Mucosa of rectum (tissue), 2 donors: Measurements from ENCODE around the gene WDR18.
"Not testable (repeated sequence)": the region's sequence is repeated elsewhere in the genome, so short reads cannot be mapped to it uniquely, and the experiment has no call there.

Source experiments
- H3K27ac ChIP-seq, 2 donors: one replicate each; pipeline ENCODE4 v1.7.0; 2013; ENCODE audit warnings: inconsistent platforms in 2 of 2, low read depth in 2 of 2, low read length in 2 of 2
- H3K27me3 ChIP-seq, 2 donors: one replicate each; pipeline ENCODE4 v1.7.0; 2013; ENCODE audit warnings: low read length in 2 of 2; ENCODE audit not compliant: control insufficient read depth in 2 of 2, insufficient read depth in 2 of 2
- H3K36me3 ChIP-seq, 2 donors: one replicate each; pipeline ENCODE4 v1.7.0; 2013; ENCODE audit warnings: low read length in 2 of 2; ENCODE audit not compliant: control insufficient read depth in 2 of 2, insufficient read depth in 2 of 2
- H3K4me1 ChIP-seq, 2 donors: one replicate each; pipeline ENCODE4 v1.7.0; 2013; ENCODE audit warnings: low read length in 2 of 2, mild to moderate bottlenecking in 1 of 2; ENCODE audit not compliant: control insufficient read depth in 2 of 2, insufficient read depth in 2 of 2
- H3K4me3 ChIP-seq, 2 donors: one replicate each; pipeline ENCODE4 v1.7.0; 2013; ENCODE audit warnings: low read length in 2 of 2
- H3K9ac ChIP-seq, 2 donors: one replicate each; pipeline ENCODE4 v1.7.0; 2013; ENCODE audit warnings: low read length in 2 of 2, low read depth in 1 of 2, mild to moderate bottlenecking in 1 of 2
- H3K9me3 ChIP-seq, 2 donors: one replicate each; pipeline ENCODE4 v1.7.0; 2013; ENCODE audit warnings: low read length in 2 of 2; ENCODE audit not compliant: control insufficient read depth in 2 of 2
- donor health status: healthy.
- donor health status: Normal muscosa, but diverticular disease.

Gene WDR18

DNA sequence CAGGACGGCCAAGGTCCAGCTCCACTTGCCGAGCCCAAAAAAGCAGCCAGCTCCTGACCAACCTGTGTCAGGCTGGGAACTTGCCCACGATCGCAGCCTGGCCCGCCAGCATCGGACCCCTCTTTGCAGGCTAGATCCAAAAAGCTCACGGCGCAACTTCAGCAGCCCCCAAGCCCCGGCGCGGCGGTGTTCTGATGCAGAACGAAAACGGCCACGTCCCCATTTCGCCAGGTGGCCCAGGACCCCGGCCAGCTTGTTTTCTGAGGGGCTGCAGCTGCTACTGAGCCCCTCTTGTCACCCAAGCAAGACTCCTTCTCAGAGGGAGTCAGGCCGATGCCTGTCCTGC is 35.4 kb downstream of the WDR18 start:
- Histone ChIP-seq H3K4me3 (peak overlapping the region; percentile 89 to 96), H3K9ac (peak overlapping the region; percentile 85 to 96), H3K27ac (peak overlapping the region in 1 of 2 donors; percentile 92), H3K27me3 (no peaks in the 10 kb centered on the region), H3K4me1 (peaks cover 45 to 52% of the 10 kb centered on the region in 2 donors), H3K9me3 (no peaks in the 10 kb centered on the region), H3K36me3 (peaks cover 3 to 4% of the 10 kb centered on the region in 2 donors)

DNA sequence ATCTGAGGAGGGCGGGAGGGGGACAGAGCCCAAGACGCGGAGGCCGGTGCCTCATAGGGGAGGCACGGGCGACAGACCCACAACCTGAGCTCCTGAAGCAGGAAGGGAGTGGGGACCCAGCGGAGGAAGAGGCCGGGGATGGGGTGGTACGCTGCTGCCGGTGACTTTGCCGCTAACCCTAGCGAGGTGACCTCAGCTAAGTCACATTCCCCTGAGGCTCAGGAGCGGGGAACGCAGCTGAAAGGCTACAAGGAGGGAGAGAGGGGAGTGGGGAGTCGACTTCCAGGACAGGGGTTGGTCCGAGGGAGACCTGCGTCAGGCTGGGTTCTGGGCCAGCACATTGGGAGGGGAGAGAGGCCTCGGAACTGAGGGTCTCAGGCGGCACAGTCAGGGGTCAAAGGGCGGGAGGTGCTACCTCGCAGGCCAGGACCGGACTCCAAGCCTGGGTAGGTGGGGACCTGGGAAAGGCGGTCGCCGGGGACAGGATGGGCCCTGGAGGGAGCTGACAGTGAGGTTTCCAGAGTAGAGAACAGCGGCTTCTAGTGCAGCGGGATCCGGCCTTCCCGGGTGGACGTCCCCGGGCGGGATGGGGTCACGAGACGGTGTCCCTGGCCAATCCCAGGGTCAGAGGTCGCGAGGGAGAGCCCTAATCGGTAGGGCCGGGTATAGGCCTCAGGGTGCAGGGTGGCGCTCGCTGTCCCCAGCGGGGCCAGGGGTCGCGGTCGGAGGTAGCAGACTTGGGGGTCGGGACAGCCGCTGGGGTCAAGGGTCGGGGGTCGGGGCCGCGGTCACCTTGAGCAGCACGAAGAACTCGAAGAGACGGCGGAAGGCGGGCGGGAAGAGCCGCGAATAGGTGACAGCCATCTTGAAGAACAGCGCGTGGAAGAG is 36.1 kb downstream of the WDR18 start:
- Histone ChIP-seq H3K9ac (peak overlapping the region; percentile 85 to 96), H3K4me3 (peak overlapping the region; percentile 89 to 96), H3K9me3 (no peaks in the 10 kb centered on the region), H3K4me1 (peaks cover 43 to 50% of the 10 kb centered on the region in 2 donors), H3K36me3 (peaks cover 3 to 4% of the 10 kb centered on the region in 2 donors), H3K27me3 (no peaks in the 10 kb centered on the region), H3K27ac (peak overlapping the region; percentile 86 to 92)

DNA sequence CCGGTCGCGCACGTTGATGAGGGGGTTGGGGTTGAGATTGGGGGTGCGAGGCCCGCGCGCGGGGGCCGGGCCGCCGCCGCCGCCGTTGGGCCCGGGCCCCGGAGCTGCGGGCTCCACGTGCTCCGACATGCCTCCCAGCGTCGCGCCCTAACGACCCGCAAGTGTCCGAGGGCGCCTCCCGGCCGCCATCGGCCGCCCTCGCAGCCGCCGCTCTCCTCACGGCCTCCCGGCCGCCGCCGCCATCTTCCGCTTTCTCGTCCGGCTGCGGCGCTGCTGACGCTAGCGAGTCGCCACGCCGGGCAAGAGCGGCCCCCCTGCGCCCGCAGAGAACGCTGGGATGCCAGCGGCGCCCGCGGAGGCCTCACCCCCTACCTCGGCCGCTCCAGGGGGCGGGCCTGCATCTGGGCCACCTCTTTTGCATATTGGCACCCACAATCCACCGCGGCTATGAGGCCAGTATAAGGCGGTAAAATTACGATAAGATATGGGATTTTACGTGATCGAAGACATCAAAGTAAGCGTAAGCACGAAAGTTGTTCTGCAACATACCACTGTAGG is 36.8 kb downstream of the WDR18 start, which contains the start of gene TMEM259:
Gene TMEM259 (minus strand): TSS at position 256 of the 558 bp plus-strand sequence. CDS start 127 bp downstream, at position 129.
- Histone ChIP-seq H3K9me3 (no peaks in the 10 kb centered on the region), H3K27ac (peak within 1 kb of the TSS; percentile 86 to 92), H3K36me3 (peaks cover 3 to 4% of the 10 kb centered on the region in 2 donors), H3K9ac (peak within 1 kb of the TSS; percentile 85 to 96), H3K27me3 (no peaks in the 10 kb centered on the region), H3K4me1 (peaks cover 41 to 47% of the 10 kb centered on the region in 2 donors), H3K4me3 (peak within 1 kb of the TSS; percentile 89 to 96)

DNA sequence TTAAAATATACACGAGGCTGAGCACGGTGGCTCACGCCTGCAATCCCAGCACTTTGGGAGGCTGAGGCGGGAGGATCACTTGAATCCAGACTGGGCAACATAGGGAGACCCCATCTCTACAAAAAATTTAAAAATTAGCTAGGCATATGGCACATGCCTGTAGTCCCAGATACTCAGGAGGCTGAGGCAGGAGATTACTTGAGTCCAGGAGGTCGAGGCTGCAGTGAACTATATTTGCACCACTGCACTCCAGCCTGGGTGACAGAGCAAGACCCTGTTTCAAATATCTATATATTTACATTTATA is 39.7 kb downstream of the WDR18 start:
- not testable (repeated sequence) for H3K27me3 ChIP-seq, H3K9ac ChIP-seq, H3K9me3 ChIP-seq, H3K36me3 ChIP-seq, H3K4me3 ChIP-seq, H3K27ac ChIP-seq
- H3K4me1 ChIP-seq = peaks cover 27 to 31% of the 10 kb centered on the region in 2 donors

DNA sequence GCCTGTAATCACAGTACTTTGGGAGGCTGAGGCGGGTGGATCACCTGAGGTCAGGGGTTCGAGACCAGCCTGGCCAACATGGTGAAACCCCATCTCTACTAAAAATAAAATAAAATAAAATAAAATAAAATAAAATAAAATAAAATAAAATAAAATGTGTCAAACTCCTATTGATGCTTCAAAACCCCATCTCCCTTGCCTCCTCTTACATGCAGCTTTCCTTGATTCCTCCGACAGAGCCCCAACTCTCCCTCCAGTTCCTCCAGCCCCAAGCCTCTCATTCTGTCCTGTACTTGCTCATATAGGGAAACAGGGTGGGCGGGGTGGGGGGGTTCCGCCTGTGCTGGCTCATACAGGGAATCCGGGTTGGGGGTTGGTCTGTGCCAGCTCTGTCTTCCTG is 40.9 kb downstream of the WDR18 start:
- not testable (repeated sequence) for H3K9ac ChIP-seq, H3K4me3 ChIP-seq, H3K27me3 ChIP-seq, H3K9me3 ChIP-seq, H3K27ac ChIP-seq, H3K36me3 ChIP-seq
- H3K4me1 ChIP-seq = peaks cover 17 to 22% of the 10 kb centered on the region in 2 donors

DNA sequence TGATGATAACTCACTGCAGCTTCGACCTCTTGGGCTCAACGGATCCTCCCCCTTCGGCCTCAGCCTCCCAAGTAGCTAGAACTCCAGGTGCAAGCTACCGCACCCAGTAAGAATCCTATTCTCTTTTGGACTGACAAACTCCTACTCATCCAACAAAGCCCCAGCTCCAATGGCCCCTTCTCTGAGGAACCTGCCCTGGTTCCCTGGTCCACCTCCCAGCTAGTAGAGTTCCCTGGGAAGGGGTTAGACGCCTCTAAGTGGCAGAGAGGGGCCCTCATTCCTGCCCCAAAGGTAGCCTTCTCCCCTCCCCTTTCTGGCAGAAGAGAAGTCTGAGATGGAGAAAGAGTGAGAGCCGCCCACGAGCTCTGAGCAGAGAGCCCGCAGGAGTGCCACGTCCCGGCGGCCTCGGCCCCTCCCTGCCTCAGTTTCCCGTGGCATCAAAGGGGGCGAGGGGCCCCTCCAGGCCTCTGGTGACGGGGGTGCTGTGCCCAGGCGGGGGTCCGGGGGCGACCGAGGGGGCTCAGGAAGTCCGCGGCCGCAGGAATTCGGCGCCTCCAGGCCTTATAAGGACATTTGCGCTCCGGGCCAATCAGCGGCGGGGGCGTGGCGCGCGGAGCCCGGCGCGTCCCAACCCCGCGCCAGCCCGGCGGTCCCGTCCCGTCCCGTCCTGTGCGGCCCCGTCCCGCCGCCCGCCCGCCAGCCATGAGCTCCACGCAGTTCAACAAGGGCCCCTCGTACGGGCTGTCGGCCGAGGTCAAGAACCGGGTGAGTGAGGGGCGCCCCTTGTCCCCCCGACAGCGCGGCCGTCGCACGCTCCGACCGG is 42.0 kb downstream of the WDR18 start, which contains the start of gene CNN2:
Gene CNN2 (plus strand): TSS at position 649 of the 823 bp plus-strand sequence. CDS start 54 bp downstream, at position 703.
- H3K9me3 ChIP-seq = no peaks in the 10 kb centered on the region
- peak within 1 kb of the TSS; percentile 89 to 92 for H3K27ac ChIP-seq
- no peaks in the 10 kb centered on the region for H3K27me3 ChIP-seq
- H3K36me3 ChIP-seq = peaks cover 0 to 2% of the 10 kb centered on the region in 2 donors
- H3K4me3 ChIP-seq = peak within 1 kb of the TSS; percentile 71 to 80
- peak within 1 kb of the TSS; percentile 79 to 99 for H3K9ac ChIP-seq
- H3K4me1 ChIP-seq = peaks cover 15 to 24% of the 10 kb centered on the region in 2 donors

DNA sequence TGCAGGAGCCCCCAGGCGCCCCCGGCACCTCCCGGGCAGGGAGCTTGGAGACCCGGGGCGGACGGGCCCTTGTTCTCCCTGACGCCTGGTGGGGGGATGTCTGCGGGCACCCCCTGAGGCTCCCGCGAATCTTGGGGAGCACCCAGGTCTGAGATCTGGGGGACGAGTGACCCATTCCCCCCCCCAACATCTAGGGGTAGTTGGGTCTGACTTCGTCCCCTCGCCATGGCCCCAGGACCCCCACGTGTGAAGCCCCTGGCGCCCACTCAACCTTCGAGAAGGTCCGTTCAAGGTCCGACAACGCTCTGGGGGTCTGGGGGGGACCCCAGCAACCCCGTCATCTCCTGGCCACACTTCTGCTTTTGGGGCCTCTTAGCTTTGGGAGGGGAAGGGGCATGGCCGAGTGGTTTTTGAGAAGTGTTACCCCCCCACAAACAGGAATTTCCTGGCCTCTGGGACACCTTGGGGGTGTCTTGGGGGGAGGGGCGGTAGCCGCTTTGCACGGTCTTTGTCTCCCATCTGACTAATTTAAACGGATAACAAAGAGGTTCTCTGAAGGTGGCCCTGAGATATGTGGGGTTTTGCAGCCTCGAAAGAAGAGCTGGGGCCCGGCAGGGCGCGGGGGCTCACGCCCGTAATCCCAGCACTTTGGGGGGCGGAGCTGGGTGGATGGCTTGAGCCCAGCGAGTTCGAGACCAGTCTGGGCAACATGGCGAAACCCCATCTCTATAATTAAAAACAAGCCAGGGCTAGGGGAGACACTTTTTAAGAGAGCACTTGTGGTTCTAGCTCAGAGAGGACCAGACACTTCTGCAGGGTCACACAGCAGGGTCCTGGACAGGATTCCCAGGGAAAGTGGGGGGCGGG is 42.9 kb downstream of the WDR18 start:
- peaks cover 10 to 24% of the 10 kb centered on the region in 2 donors for H3K4me1 ChIP-seq

DNA sequence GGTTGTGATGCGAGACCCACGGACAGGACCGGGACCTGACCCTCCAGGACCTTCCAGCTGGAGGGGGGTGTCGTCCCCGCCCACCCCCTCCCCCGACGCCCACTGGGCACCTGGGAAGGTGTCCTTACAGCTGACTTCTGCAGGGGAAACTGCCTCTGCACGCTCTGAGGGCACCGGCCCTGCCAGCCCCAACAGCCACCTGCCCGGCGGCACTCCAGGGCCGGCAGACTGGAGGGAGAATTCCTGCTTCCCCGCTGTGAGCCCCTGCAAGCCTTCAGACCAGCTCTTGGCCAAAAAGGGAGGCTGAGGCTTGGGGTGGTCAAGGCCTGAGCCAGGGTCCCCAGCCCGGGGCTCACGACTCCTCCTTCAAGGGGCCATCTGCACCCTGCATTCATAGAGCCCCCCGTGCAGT is 43.5 kb downstream of the WDR18 start:
- Histone ChIP-seq H3K4me1 (peaks cover 10 to 24% of the 10 kb centered on the region in 2 donors), H3K4me3 (peak overlapping the region; percentile 71 to 80), H3K27me3 (no peaks in the 10 kb centered on the region), H3K27ac (peak overlapping the region; percentile 89 to 92), H3K9ac (peak overlapping the region; percentile 75 to 99), H3K36me3 (peaks cover 5 to 10% of the 10 kb centered on the region in 2 donors), H3K9me3 (no peaks in the 10 kb centered on the region)

More for the DNA sequence above, 42.9 kb downstream of the WDR18 start:
- Histone ChIP-seq H3K27me3 (no peaks in the 10 kb centered on the region), H3K36me3 (peaks cover 0 to 4% of the 10 kb centered on the region in 2 donors), H3K4me3 (peak overlapping the region; percentile 71 to 80), H3K9ac (peak overlapping the region; percentile 79 to 99), H3K27ac (peak overlapping the region; percentile 89 to 92), H3K9me3 (no peaks in the 10 kb centered on the region)
